Keratinocyte (primary cell): Measurements from ENCODE around the gene ADM. TPM values are rescaled to one million over a fixed set of nuclear protein-coding genes. Genes with fewer than 3 reads are reported as not detected.

Source experiments
- DNase-seq: peaks from one replicate; pipeline ENCODE4 v3.0.0-alpha.2; 2011; ENCODE audit warnings: low read depth, missing footprints, low spot score
- FAIRE-seq: peaks from 2 replicates; lab custom pipeline; 2011; peaks lifted over from hg19 to GRCh38; lab: Jason Lieb, UNC
- H2AFZ ChIP-seq: 2 replicates; pipeline ENCODE4 v1.6.0; 2012; ENCODE audit warnings: low read length, control low read depth, inconsistent platforms; ENCODE audit not compliant: control insufficient read depth
- H3K27ac ChIP-seq: 2 replicates; pipeline ENCODE4 v1.5.1; 2011; ENCODE audit warnings: low read length; ENCODE audit not compliant: control insufficient read depth, insufficient read depth
- H3K27me3 ChIP-seq: 3 replicates; pipeline ENCODE4 v1.6.0; 2011; ENCODE audit warnings: low read length; ENCODE audit not compliant: control insufficient read depth, insufficient read depth; ENCODE audit errors: extremely low read depth
- H3K36me3 ChIP-seq, 2 experiments: 2 replicates in 1 of 2; 3 replicates in 1 of 2; pipeline ENCODE4 v1.5.1; 2011; ENCODE audit warnings: low read length in 2 of 2, mild to moderate bottlenecking in 1 of 2; ENCODE audit not compliant: control insufficient read depth in 2 of 2, insufficient read depth in 2 of 2; ENCODE audit errors: extremely low read depth in 1 of 2
- H3K4me1 ChIP-seq: 3 replicates; pipeline ENCODE4 v1.5.1; 2011; ENCODE audit warnings: low read length; ENCODE audit not compliant: control insufficient read depth, insufficient read depth; ENCODE audit errors: extremely low read depth
- H3K4me2 ChIP-seq: 3 replicates; pipeline ENCODE4 v1.6.0; 2011; ENCODE audit warnings: low read depth, low read length; ENCODE audit not compliant: control insufficient read depth, insufficient read depth; ENCODE audit errors: extremely low read depth
- H3K4me3 ChIP-seq, 3 experiments: fragments of 200-600 bp in 1 of 3; sonication (generic) in 1 of 3; 2 replicates in 2 of 3; 3 replicates in 1 of 3; pipeline ENCODE4 v1.5.1; 2011 to 2016; ENCODE audit warnings: low read length in 3 of 3, mild to moderate bottlenecking in 3 of 3, control low read depth in 2 of 3, inconsistent platforms in 1 of 3, low read depth in 1 of 3, mixed read lengths in 1 of 3, mixed run types in 1 of 3, moderate library complexity in 1 of 3; ENCODE audit not compliant: control insufficient read depth in 2 of 3, insufficient read depth in 2 of 3; ENCODE audit errors: extremely low read depth in 1 of 3
- H3K79me2 ChIP-seq: 2 replicates; pipeline ENCODE4 v1.6.0; 2012; ENCODE audit warnings: low read length; ENCODE audit not compliant: control insufficient read depth, insufficient read depth
- H3K9ac ChIP-seq: 3 replicates; pipeline ENCODE4 v1.6.0; 2011; ENCODE audit warnings: low read length; ENCODE audit not compliant: control insufficient read depth, insufficient read depth; ENCODE audit errors: extremely low read depth
- H3K9me1 ChIP-seq: 3 replicates; pipeline ENCODE4 v1.6.0; 2011; ENCODE audit warnings: low read length; ENCODE audit not compliant: control insufficient read depth, insufficient read depth; ENCODE audit errors: extremely low read depth
- H3K9me3 ChIP-seq: 2 replicates; pipeline ENCODE4 v1.5.1; 2012; ENCODE audit warnings: low read depth, low read length; ENCODE audit not compliant: control insufficient read depth
- H4K20me1 ChIP-seq: 3 replicates; pipeline ENCODE4 v1.6.0; 2011; ENCODE audit warnings: low read length; ENCODE audit not compliant: control insufficient read depth, insufficient read depth; ENCODE audit errors: extremely low read depth
- EZH2 ChIP-seq: IDR thresholded peaks from one replicate; pipeline ENCODE4 v1.6.1; 2012; ENCODE audit warnings: inconsistent platforms, mild to moderate bottlenecking, low read length, moderate library complexity
- dilution Hi-C: fragments of 300-500 bp; cut with MboI; formaldehyde crosslinking; loops from one replicate; pipeline ENCODE4 v1.7.0; 2020; ENCODE audit warnings: low sequenced_read_pairs; ENCODE audit not compliant: extremely low pct_ligation_motif_present
- polyA plus RNA-seq, 5 experiments: library from polyadenylated mRNA; depleted of rRNA in 3 of 5; stranded (reverse) in 3 of 5; stranded (forward) in 1 of 5; unstranded in 1 of 5; fragments of >200 nt; gene quantifications; 1 replicate in 1 of 5; 2 replicates in 3 of 5; 3 replicates in 1 of 5; pipeline versions ENCODE4 v1.2.1 to v1.2.3, GENCODE V29; 2011 to 2012; ENCODE audit warnings: missing spikeins in 2 of 5, low read depth in 1 of 5, low replicate concordance in 1 of 5
- TF ChIP-seq, protein P1 (sequence below), 3 experiments: IDR thresholded peaks in 1 of 3; conservative IDR thresholded peaks in 1 of 3; optimal IDR thresholded peaks in 1 of 3; 2 replicates in 2 of 3; 3 replicates in 1 of 3; pipeline versions ENCODE3 to v1.5.1; 2011; ENCODE audit warnings: low read length in 3 of 3, mild to moderate bottlenecking in 3 of 3, moderate library complexity in 2 of 3, control low read depth in 1 of 3, inconsistent platforms in 1 of 3; ENCODE audit not compliant: insufficient read depth in 2 of 3; ENCODE audit errors: extremely low read depth in 1 of 3

The ADM gene
- polyA plus RNA-seq, 1 donor (not counting 4 experiments of a cell fraction or from before 2014, with no cell fraction given) = 57.9 TPM

DNA sequence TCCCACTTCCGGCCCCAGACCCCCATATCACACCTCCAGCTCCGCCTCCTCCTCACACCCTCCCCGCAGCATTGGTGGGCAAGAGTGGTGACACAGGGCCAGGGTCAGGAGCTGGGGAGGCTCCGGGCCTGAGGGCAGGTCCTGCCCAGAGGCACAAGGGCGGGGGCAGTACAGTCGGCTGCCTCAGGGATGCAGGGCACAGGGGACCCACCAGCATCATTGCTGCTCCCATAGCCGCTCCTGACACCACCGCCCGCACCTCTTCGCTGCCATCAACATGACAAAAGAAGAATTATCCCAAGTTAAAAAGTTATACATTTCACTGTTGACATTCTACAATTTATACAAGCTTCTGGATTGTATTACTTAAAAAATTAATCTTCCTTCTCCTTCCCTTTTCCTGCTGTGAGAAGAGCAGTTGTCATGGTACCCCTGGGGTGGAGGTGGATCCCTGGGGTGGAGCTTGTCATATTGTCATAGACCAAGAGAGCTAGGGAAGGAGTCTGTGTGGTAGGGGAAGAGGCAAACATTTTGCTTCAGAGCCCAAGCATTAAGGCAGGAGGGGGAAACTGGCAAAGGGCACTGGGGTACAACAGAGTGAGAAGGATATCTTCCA lies 15.0 kb upstream of the ADM start:
- Histone ChIP-seq H3K4me2 (no peak overlapping the region), H4K20me1 (no peaks in the 10 kb centered on the region), H2AFZ (no peak overlapping the region), H3K4me1 (peaks cover 13% of the 10 kb centered on the region), H3K27ac (no peak overlapping the region), H3K27me3 (no peaks in the 10 kb centered on the region), H3K9ac (no peak overlapping the region), H3K9me3 (no peaks in the 10 kb centered on the region), H3K4me3 (no peak overlapping the region), H3K79me2 (peaks cover 64% of the 10 kb centered on the region), H3K36me3 (peaks cover 0 to 5% of the 10 kb centered on the region in 2 experiments), H3K9me1 (peaks cover 2% of the 10 kb centered on the region)
- FAIRE-seq (no peak), DNase-seq (no peak)
- dilution Hi-C loops = no loop called here
- TF ChIP-seq, protein P1, sequence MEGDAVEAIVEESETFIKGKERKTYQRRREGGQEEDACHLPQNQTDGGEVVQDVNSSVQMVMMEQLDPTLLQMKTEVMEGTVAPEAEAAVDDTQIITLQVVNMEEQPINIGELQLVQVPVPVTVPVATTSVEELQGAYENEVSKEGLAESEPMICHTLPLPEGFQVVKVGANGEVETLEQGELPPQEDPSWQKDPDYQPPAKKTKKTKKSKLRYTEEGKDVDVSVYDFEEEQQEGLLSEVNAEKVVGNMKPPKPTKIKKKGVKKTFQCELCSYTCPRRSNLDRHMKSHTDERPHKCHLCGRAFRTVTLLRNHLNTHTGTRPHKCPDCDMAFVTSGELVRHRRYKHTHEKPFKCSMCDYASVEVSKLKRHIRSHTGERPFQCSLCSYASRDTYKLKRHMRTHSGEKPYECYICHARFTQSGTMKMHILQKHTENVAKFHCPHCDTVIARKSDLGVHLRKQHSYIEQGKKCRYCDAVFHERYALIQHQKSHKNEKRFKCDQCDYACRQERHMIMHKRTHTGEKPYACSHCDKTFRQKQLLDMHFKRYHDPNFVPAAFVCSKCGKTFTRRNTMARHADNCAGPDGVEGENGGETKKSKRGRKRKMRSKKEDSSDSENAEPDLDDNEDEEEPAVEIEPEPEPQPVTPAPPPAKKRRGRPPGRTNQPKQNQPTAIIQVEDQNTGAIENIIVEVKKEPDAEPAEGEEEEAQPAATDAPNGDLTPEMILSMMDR (optimal IDR thresholded peaks at IDR 0.05 in 1 of 3, IDR thresholded peaks at IDR 0.05 in 1 of 3, conservative IDR thresholded peaks at IDR 0.05 in 1 of 3; ENCODE audit: extremely low read depth in 1 of 3, insufficient read depth in 2 of 3, low read length in 3 of 3) = no peak
- TF ChIP-seq EZH2 = no peak

DNA sequence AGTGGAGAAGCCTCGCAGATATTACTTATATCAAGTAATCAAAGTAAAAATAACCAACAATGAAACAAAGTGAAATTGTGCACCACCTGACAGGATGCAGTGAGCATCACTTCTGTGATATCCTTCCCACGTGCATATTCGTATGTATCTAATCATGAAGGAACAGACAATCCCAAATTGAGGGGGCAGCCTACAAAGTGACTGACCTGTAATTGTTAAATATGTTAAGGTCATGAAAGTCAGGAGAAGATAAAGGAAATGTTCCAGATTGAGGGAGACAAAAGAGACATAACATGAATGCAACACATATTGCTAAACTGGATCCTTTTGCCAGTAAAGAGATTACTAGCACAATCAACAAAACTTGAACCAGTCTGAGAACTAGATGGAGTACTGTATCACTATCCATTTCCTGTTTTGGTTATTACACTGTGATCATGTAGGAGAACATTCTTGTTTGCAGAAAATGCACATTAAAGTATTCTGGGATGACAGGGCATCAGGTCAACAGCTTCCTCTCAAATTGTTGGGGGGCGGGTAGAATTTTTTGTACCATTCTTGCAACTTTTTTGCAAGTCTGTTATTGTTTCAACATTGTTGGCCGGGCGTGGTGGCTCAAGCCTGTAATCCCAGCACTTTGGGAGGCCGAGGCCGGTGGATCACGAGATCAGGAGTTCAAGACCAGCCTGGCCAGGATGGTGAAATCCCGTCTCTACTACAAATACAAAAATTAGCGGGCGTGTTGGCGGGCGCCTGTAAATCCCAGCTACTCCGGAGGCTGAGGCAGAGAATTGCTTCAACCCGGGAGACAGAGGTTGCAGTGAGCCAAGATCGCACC lies 12.9 kb upstream of the ADM start:
- peaks cover 47% of the 10 kb centered on the region for H3K79me2 ChIP-seq
- H3K4me1 ChIP-seq = peaks cover 19% of the 10 kb centered on the region
- no peaks in the 10 kb centered on the region for H3K9me3 ChIP-seq
- no peak overlapping the region for H3K4me3 ChIP-seq
- no peak overlapping the region for H3K4me2 ChIP-seq
- no peak overlapping the region for H3K9ac ChIP-seq
- H3K36me3 ChIP-seq = peaks cover 0 to 5% of the 10 kb centered on the region in 2 experiments
- no peak overlapping the region for H2AFZ ChIP-seq
- dilution Hi-C loops = no loop called here
- no peak for FAIRE-seq
- no peak overlapping the region for H3K27ac ChIP-seq
- TF ChIP-seq, protein P1 (optimal IDR thresholded peaks at IDR 0.05 in 1 of 3, IDR thresholded peaks at IDR 0.05 in 1 of 3, conservative IDR thresholded peaks at IDR 0.05 in 1 of 3; ENCODE audit: extremely low read depth in 1 of 3, insufficient read depth in 2 of 3, low read length in 3 of 3) = no peak
- TF ChIP-seq EZH2 = no peak
- H4K20me1 ChIP-seq = no peaks in the 10 kb centered on the region
- peaks cover 2% of the 10 kb centered on the region for H3K9me1 ChIP-seq
- DNase-seq = no peak
- no peaks in the 10 kb centered on the region for H3K27me3 ChIP-seq
